Hindlimb muscle (tissue), 1 donor: ENCODE measurements around the gene ENOX2. TPM values are rescaled to one million over a fixed set of nuclear protein-coding genes. Genes with fewer than 3 reads are reported as not detected.

Experiments
- DNase-seq: peaks from one replicate; pipeline ENCODE4 v3.0.0-alpha.2; 2013
- polyA plus RNA-seq: library from polyadenylated mRNA; unstranded; fragments of 120-200 nt; gene quantifications from one replicate; pipeline ENCODE4 v1.2.1, GENCODE V29; 2013; ENCODE audit not compliant: insufficient read length

Gene ENOX2
- polyA plus RNA-seq, 1 donor: 19.3 TPM

- no peak for DNase-seq
Measured at GRCh38 chrX:130696542-130696941, 206.5 kb downstream of the ENOX2 start.

- DNase-seq: no peak
Measured at GRCh38 chrX:130695931-130696330, 207.1 kb downstream of the ENOX2 start.

GRCh38 chrX:130694983-130695382 lies 208.0 kb downstream of the ENOX2 start:
- no peak for DNase-seq

GRCh38 chrX:130691576-130691975 lies 211.4 kb downstream of the ENOX2 start:
- DNase-seq: no peak

GRCh38 chrX:130688360-130688759 lies 214.6 kb downstream of the ENOX2 start:
- no peak for DNase-seq

GRCh38 chrX:130682990-130683389 lies 220.0 kb downstream of the ENOX2 start:
- DNase-seq: no peak

- DNase-seq: no peak
Measured at GRCh38 chrX:130680164-130681035, 222.6 kb downstream of the ENOX2 start.

GRCh38 chrX:130676861-130677260 lies 226.1 kb downstream of the ENOX2 start:
- no peak for DNase-seq

- DNase-seq: no peak
Measured at GRCh38 chrX:130672214-130672613, 230.8 kb downstream of the ENOX2 start.

- DNase-seq: no peak
Measured at GRCh38 chrX:130669233-130669632, 233.8 kb downstream of the ENOX2 start.

- DNase-seq: no peak
Measured at GRCh38 chrX:130665263-130665662, 237.7 kb downstream of the ENOX2 start.

- DNase-seq: no peak
Measured at GRCh38 chrX:130658310-130658709, 244.7 kb downstream of the ENOX2 start.

- DNase-seq: peak; percentile 2
Measured at GRCh38 chrX:130654409-130654950, 248.5 kb downstream of the ENOX2 start.

GRCh38 chrX:130652824-130653578 lies 250.0 kb downstream of the ENOX2 start:
- no peak for DNase-seq

GRCh38 chrX:130649738-130650137 lies 253.3 kb downstream of the ENOX2 start:
- DNase-seq: no peak

GRCh38 chrX:130647468-130647867 lies 255.5 kb downstream of the ENOX2 start:
- DNase-seq: no peak

- DNase-seq: peak; percentile 5
Measured at GRCh38 chrX:130645955-130646583, 256.9 kb downstream of the ENOX2 start.

- no peak for DNase-seq
Measured at GRCh38 chrX:130637591-130637990, 265.4 kb downstream of the ENOX2 start.

GRCh38 chrX:130636277-130636676 lies 266.7 kb downstream of the ENOX2 start:
- DNase-seq: no peak

- no peak for DNase-seq
Measured at GRCh38 chrX:130631011-130631410, 272.0 kb downstream of the ENOX2 start.

- no peak for DNase-seq
Measured at GRCh38 chrX:130628516-130628915, 274.5 kb downstream of the ENOX2 start.

GRCh38 chrX:130626521-130626920 lies 276.5 kb downstream of the ENOX2 start:
- DNase-seq: no peak

- no peak for DNase-seq
Measured at GRCh38 chrX:130625386-130625785, 277.6 kb downstream of the ENOX2 start.
